GM12801 (cell line): ENCODE results near the gene C12orf75.

Experiments
- TF ChIP-seq, protein P1 (sequence below): IDR thresholded peaks from one replicate; pipeline ENCODE4 v1.5.1; 2011; ENCODE audit warnings: control low read depth; ENCODE audit not compliant: insufficient read length; ENCODE audit errors: extremely low read depth

C12orf75 gene

DNA sequence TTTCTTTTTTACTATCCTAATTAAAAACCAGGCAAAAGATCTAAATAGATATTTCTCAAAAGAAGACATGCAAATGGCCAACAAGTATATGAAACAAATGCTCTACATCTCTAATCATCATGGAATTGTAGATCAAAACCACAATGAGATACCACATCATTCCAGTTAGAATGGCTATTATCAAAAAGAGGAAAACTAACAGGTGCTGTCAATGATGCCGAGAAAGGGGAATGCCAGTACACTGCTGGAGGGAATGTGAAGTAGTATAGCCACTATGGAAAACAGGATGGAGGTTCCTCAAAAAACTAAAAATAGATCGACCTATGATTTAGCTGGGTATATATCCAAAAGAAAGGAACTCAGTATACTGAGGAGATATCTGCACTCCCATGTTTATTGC, 39.0 kb upstream of the C12orf75 start:
- TF ChIP-seq, protein P1, sequence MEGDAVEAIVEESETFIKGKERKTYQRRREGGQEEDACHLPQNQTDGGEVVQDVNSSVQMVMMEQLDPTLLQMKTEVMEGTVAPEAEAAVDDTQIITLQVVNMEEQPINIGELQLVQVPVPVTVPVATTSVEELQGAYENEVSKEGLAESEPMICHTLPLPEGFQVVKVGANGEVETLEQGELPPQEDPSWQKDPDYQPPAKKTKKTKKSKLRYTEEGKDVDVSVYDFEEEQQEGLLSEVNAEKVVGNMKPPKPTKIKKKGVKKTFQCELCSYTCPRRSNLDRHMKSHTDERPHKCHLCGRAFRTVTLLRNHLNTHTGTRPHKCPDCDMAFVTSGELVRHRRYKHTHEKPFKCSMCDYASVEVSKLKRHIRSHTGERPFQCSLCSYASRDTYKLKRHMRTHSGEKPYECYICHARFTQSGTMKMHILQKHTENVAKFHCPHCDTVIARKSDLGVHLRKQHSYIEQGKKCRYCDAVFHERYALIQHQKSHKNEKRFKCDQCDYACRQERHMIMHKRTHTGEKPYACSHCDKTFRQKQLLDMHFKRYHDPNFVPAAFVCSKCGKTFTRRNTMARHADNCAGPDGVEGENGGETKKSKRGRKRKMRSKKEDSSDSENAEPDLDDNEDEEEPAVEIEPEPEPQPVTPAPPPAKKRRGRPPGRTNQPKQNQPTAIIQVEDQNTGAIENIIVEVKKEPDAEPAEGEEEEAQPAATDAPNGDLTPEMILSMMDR, result no peak

DNA sequence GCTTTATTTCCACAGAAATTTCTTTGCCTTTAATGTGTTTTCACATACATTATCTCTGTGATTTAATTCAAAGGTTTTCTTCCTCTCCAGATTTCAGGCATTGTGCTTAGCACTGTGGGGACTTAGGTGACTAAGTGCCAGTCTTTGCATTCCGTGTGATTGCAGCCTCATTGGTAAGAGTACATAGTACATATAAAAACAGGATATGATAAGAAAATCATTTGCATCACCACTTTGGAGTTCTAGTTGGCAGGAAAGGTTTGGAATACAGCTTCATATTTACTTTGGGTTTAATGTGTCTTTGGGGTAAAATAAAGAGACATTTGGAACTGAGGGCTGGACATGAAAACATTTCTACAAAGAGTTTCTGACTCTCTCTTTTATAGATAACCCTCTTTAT, 37.8 kb upstream of the C12orf75 start:
- TF ChIP-seq, protein P1, result no peak

DNA sequence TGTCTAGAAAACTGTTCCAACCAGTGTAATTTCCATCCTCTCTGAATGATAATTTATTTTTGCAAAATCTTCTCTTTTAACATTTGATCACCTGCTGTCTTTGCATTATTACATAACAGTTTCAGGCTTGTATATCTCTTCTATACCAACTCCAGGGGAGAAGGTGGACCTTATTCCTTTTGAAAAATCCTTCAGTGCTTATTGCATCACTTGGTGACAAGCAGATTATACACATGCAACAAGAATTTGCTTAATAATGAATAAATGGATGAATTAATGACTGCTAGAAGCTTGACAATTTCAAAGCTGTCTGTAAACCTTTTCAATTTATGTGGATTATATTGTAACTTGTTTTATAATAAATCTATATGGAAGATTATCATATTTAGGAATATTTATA, 37.3 kb upstream of the C12orf75 start:
- TF ChIP-seq, protein P1, result no peak

DNA sequence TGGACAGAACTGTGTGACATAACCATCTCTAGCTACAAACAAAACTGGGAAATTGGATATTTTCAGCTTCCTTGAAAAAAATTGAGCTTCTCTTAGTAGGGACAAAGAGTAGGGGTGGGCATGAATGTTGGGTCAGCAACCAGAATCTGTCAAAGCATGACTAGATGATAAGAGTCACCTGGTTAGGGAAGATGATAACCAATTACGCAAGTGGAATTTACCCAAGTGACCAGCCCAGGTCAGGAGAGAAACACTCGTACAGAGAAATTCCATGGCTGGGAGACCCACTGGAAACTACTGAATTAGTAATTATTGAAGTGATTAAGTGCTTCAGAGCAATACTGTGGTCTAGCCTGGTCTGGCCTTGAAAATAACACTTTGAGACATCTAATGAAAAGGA, 36.3 kb upstream of the C12orf75 start:
- TF ChIP-seq, protein P1, result no peak

DNA sequence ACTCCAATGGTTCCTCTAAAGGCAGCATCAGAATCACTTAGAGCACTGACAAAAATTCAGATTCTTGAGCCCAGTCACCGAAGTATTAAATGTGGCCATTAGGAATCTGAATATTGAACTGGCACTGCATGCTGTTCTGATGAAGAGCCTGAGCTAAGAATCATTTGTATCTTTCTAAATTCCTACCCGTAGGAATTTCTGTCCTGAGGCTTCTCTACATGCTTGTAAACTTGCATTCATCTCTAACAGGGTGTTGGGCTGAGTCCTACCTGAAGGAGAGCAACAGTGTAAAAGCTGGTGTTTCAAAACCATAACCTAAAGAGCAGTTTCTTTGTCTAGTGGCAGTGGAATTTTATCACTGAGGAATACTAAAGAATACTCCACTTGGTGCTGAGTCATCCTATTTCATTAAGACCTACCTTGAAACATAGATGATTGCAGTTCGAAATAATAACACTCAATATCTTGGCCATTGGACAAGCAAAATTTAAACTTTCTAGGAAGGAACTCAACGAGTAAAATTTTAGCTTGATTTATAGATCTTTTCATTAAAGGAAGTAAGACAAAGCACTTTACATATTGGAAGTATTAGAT, 35.5 kb upstream of the C12orf75 start:
- TF ChIP-seq, protein P1, result no peak

DNA sequence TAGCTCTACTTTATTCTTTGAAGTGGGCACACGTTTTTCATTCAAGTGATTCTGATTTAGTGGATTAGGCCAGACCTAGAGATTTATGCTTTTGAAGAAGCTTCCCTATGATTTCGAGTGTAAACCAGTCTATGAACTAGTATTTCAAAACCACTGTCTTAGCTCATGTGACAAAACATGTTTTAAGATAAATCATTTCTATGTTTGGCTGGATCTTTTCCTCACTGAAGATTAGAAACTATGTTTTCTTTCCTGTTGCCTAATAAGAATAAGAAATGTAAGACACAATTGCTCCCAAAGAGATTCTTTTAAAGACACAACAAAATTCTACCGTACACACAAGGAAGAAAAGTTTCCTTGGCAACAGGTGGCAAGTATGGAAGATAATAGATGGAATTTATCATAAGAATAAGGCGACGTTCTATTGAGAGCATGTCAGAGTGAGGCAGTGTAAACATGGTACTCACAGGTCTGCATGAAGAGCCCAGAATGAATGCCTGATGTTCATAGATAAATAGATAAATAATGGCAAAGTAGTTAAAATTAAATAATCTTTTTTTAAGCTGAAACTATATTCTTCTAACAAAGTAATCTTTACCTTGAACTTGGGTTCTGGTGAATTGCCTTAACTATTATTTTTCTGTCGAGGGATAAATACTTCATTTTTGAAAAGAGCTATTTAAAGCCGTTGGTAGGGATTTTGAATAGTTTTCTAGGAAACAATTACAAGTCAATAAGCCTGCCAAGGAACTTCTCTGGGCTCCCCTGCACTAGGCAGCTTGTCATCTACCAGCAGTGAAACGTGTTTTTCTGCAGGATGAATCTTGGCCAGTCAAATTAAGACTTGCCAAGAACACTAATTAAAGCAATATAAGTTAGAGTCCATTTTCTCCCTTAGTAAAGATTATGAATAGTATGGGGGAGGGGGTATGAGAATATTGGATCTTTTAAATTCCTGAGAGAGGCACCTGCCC, 34.1 kb upstream of the C12orf75 start:
- TF ChIP-seq, protein P1, result no peak

DNA sequence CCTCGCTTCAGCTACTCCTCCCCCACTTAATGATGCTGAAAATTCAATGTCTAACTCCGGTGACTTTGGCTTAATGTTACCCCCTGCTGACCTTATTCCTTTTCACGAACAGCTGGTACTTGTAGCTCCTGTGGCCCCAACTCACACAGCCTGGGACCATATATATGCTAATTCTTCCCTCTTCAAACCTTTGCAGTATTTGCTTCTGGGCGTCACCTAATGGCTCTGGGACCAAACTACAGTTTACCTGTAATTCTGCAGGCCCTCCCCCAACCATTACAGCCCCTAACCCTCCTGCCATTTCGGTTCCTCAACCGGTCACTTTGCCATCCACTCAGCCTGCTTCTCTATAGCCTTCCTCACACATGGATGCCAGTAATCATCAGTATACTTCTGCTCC, 29.6 kb upstream of the C12orf75 start:
- TF ChIP-seq, protein P1, result no peak
